Cardiac fibroblast (primary cell): Measurements from ENCODE around the gene LTC4S.
A peak's percentile ranks its signal among the peaks of the same experiment; 100 is the strongest.
"Not testable (repeated sequence)": the region's sequence is repeated elsewhere in the genome, so short reads cannot be mapped to it uniquely, and the experiment has no call there.

ENCODE experiments used
- DNase-seq, 2 donors: peaks; one replicate each; pipeline versions ENCODE4 v3.0.0 to v3.0.0-alpha.2; 2010; ENCODE audit warnings: low read depth in 2 of 2
- H3K4me3 ChIP-seq, 2 donors: replicated peaks in 1 of 2; 1 replicate in 1 of 2; 2 replicates in 1 of 2; pipeline ENCODE4 v1.5.1; 2011; ENCODE audit warnings: low read depth in 2 of 2, low read length in 2 of 2, mild to moderate bottlenecking in 2 of 2, moderate library complexity in 1 of 2
- TF ChIP-seq, protein P1 (sequence below): IDR thresholded peaks from one replicate; pipeline ENCODE4 v1.5.1; 2011; ENCODE audit warnings: low read depth, mild to moderate bottlenecking, low read length, inconsistent platforms

LTC4S gene

DNA sequence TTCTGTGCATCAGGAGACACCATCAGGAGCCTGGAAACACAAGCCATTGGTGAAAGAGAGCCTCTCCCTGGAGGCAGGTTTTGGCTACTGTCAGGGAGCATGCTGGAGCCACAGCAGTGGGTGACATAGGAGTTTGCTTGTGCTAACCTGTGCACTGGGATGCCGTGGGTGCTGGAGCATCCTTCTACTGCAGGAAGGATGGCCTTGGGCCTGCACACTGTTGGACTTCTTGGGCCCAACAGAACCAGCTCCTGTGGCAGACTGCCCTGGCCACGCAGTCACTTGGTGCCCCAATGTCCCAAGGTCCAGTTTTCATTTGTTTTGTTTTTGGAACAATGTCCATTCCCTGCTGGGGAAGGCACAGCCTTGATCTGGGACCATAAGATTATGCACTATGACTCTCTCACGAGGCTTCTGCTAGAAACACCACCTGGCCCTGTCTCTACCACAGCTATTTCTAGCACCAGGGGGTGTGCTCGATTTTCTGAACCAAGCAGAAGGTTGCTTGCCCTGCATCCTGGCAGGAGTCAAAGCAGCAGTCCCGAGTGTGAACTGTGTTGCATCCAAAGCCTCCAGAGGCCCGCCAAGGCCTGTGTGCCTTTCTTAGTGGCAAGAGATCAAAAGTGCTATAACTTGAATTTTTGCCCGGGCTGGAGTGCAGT, 5.5 kb upstream of the LTC4S start:
- no peak overlapping the region for H3K4me3 ChIP-seq
- DNase-seq = no peak
- TF ChIP-seq, protein P1, sequence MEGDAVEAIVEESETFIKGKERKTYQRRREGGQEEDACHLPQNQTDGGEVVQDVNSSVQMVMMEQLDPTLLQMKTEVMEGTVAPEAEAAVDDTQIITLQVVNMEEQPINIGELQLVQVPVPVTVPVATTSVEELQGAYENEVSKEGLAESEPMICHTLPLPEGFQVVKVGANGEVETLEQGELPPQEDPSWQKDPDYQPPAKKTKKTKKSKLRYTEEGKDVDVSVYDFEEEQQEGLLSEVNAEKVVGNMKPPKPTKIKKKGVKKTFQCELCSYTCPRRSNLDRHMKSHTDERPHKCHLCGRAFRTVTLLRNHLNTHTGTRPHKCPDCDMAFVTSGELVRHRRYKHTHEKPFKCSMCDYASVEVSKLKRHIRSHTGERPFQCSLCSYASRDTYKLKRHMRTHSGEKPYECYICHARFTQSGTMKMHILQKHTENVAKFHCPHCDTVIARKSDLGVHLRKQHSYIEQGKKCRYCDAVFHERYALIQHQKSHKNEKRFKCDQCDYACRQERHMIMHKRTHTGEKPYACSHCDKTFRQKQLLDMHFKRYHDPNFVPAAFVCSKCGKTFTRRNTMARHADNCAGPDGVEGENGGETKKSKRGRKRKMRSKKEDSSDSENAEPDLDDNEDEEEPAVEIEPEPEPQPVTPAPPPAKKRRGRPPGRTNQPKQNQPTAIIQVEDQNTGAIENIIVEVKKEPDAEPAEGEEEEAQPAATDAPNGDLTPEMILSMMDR = no peak

- DNase-seq, H3K4me3 ChIP-seq: not testable (repeated sequence)
Observed at GRCh38 chr5:179789278-179789677, 4.5 kb upstream of the LTC4S start.

- no peak for DNase-seq
- H3K4me3 ChIP-seq = no peak overlapping the region
- TF ChIP-seq, protein P1 = no peak
Observed at GRCh38 chr5:179791881-179792611, 1.7 kb upstream of the LTC4S start.

GRCh38 chr5:179792612-179793467, 946 bp upstream of the LTC4S start:
- no peak overlapping the region for H3K4me3 ChIP-seq

DNA sequence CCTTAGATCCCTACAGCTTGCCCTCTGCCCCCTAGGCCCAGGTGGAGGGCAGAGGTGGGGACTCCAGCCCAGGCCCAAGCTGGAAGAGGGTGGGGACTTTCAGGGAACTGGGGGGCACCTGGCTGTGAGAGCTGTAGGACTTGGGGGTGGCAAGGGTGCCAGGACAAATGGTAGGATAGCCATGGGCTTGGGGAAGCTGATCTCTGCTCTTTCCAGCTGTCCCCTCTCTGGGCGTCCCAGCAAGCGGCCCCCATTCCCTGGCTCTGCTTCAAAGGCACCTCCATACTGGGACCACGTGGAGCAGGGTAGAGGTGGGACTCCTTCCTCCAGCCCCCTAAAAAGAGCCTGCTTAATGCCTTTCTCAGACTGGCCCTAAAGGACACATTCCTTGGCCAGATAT, 385 bp downstream of the LTC4S start:
- TF ChIP-seq, protein P1 = no peak
- H3K4me3 ChIP-seq = peak overlapping the region in 1 of 2 donors; percentile 27
- DNase-seq = no peak

More at GRCh38 chr5:179792612-179793467, 946 bp upstream of the LTC4S start:
- TF ChIP-seq, protein P1 = no peak
- DNase-seq = no peak

DNA sequence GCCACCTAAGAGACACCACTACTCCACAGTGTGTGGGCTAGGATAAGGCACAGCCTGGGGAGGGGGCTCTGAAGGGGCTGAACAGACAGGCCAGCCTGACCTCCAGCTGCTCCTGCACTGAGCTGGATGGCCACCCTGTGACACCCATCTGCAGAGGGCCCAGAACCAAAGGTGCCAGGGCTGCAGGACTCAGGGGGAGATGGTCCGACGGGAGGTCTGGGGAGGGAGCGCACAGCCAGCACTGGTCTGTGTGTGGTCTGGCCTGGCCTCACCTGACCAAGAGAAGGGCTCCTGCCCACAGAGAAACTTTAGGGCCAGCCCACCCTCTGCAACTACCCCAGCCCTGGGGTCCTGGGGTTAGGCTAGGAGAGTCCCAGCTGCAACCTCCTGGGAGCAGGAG, 789 bp downstream of the LTC4S start:
- peak overlapping the region in 1 of 2 donors; percentile 27 for H3K4me3 ChIP-seq
- TF ChIP-seq, protein P1 = no peak
- DNase-seq = no peak
